UCSD-AML1 (cell line): ENCODE results near the gene NDUFAF7.
"Not testable (repeated sequence)": the region's sequence is repeated elsewhere in the genome, so short reads cannot be mapped to it uniquely, and the experiment has no call there.

Source experiments
- DNase-seq: peaks from one replicate; lab custom pipeline; 2025; ENCODE audit not compliant: unreplicated experiment; lab: John Stamatoyannopoulos, UW

The NDUFAF7 gene

DNA sequence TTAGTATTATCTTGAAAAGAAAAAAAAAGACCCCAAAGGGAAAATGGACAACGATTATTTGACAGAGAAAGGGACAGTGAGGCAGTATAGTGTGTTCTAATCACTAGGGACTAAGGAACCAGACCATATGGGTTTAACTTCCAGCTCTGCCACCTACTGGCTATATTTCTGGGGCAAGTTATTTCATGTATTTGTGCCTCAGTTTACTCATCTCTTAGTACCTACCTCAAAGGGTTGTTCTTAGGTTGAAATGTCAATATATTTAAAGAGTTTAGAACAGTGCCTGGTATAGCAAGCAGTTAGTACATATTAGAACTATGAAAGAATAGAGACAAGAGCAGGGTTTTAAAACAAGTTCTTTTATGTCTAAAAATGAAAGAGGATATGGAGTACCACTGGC is 50.5 kb downstream of the NDUFAF7 start:
- no peak for DNase-seq

DNA sequence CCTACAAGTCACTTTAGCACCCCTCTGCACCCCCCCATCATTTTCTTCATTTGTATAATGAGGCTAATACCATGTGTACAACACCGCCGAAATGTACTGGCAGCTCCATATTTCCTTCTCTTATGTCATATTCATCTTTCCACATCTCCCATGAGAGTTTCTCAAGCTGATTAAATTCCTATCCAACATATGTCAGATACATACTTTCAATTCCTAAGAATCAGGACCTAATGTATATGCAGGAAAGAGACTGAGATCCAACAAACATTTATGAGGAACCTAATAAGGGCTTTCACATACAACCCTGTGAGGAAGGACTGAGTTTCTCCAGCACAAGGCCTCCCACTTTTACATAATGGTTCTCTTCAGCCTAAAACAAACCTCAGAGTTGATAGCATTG is 51.3 kb downstream of the NDUFAF7 start:
- DNase-seq = no peak

- DNase-seq = no peak
Measured at GRCh38 chr2:37283207-37283606, 51.7 kb downstream of the NDUFAF7 start.

DNA sequence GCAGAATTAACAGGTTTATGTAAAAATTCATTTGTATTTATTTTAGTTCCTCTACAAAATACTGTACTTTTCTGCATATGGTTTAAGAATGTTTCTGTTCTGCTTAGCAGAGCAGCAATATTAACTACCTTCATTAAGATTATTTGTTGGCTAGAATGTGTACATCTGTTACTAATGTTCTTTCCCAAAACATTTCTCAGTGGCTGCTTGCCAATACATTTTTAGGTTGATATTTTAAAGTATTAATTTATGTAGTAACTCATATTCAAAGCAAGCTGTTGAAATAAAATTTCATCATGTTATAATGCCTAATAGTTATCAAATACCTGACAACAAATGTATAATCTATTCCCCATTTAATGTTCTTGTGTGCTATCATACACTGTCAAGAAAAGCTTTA is 52.9 kb downstream of the NDUFAF7 start:
- DNase-seq = no peak

GRCh38 chr2:37287966-37288365 is 56.5 kb downstream of the NDUFAF7 start:
- DNase-seq = no peak

GRCh38 chr2:37291680-37292079 is 60.2 kb downstream of the NDUFAF7 start:
- DNase-seq = no peak

DNA sequence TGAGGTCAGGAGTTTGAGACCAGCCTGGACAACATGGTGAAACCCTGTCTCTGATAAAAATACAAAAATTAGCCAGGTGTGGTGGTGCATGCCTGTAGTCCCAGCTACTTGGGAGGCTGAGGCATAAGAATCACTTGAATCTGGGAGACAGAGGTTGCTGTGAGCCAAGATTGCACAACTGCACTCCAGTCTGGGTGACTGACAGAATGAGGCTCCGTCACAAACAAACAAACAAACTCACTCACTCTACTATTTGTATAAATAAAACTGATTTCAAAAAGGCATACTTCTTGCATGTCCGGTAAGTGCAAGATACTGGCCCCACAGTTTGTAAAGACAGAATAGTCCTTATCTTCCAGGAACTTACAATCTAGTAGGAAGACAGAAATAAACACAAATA is 63.4 kb downstream of the NDUFAF7 start:
- not testable (repeated sequence) for DNase-seq

- no peak for DNase-seq
Measured at GRCh38 chr2:37295469-37296073, 64.1 kb downstream of the NDUFAF7 start.

GRCh38 chr2:37297632-37298031 is 66.2 kb downstream of the NDUFAF7 start:
- DNase-seq = no peak
